WTC11 (cell line): ENCODE measurements around the gene OTOG. TPM values are rescaled to one million over a fixed set of nuclear protein-coding genes. Genes with fewer than 3 reads are reported as not detected.

Source experiments
- ATAC-seq: fragments of 200-7000 bp; cut with Tn5 transposase; 2 replicates; pipeline ENCODE4 v1.10.0; 2021; ENCODE audit warnings: mild to moderate bottlenecking, moderate library complexity
- CTCF ChIA-PET: fragments of 300-600 bp; sonication (Branson Sonifier 250); formaldehyde crosslinking; loops from one replicate; lab custom pipeline; 2021; ENCODE audit warnings: antibody characterized with exemption; lab: Charles Lee
- POLR2A ChIA-PET: fragments of 350-600 bp; sonication (Branson Sonifier 250); formaldehyde crosslinking; loops from one replicate; lab custom pipeline; 2021; ENCODE audit warnings: antibody characterized with exemption; lab: Charles Lee
- DNase-seq: peaks from one replicate; pipeline ENCODE4 v3.0.0; 2021; ENCODE audit warnings: low spot score
- H3K27ac Mint-ChIP-seq: 2 replicates; pipeline ENCODE4 v1.8.0; 2021; ENCODE audit warnings: mixed read lengths
- H3K27me3 Mint-ChIP-seq: 2 replicates; pipeline ENCODE4 v1.8.0; 2021; ENCODE audit warnings: low read depth, mild to moderate bottlenecking, moderate library complexity, mixed read lengths
- H3K36me3 Mint-ChIP-seq: 2 replicates; pipeline ENCODE4 v1.8.0; 2021; ENCODE audit warnings: mixed read lengths
- H3K4me1 Mint-ChIP-seq: 2 replicates; pipeline ENCODE4 v1.8.0; 2022; ENCODE audit warnings: mixed read lengths
- H3K4me3 Mint-ChIP-seq: 2 replicates; pipeline ENCODE4 v1.8.0; 2021; ENCODE audit warnings: mild to moderate bottlenecking, moderate library complexity, mixed read lengths
- H3K9me3 Mint-ChIP-seq: 2 replicates; pipeline ENCODE4 v1.8.0; 2021; ENCODE audit warnings: mixed read lengths
- CBFB ChIP-seq: sonication (generic); formaldehyde crosslinking; IDR thresholded peaks from 2 replicates; pipeline ENCODE4 v1.8.1; 2022; ENCODE audit warnings: mild to moderate bottlenecking, low read depth, missing genetic modification reagents
- ETV6 ChIP-seq: sonication (generic); formaldehyde crosslinking; IDR thresholded peaks from 2 replicates; pipeline ENCODE4 v1.8.1; 2022; ENCODE audit warnings: mild to moderate bottlenecking, missing genetic modification reagents
- GABPB1 ChIP-seq: sonication (generic); formaldehyde crosslinking; IDR thresholded peaks from 2 replicates; pipeline ENCODE4 v1.8.1; 2023; ENCODE audit warnings: mild to moderate bottlenecking, missing genetic modification reagents
- KAT7 ChIP-seq: sonication (generic); formaldehyde crosslinking; IDR thresholded peaks from 2 replicates; pipeline ENCODE4 v1.8.1; 2023; ENCODE audit warnings: missing genetic modification reagents, mild to moderate bottlenecking, borderline replicate concordance
- MYBL2 ChIP-seq: sonication (generic); formaldehyde crosslinking; IDR thresholded peaks from 2 replicates; pipeline ENCODE4 v1.8.1; 2023; ENCODE audit warnings: mild to moderate bottlenecking, moderate library complexity, missing genetic modification reagents
- PRRX2 ChIP-seq: fragments of 250-450 bp; sonication (Bioruptor Pico); IDR thresholded peaks from 2 replicates; pipeline ENCODE4 v1.8.0; 2021; ENCODE audit warnings: mild to moderate bottlenecking
- SOX15 ChIP-seq: fragments of 250-450 bp; sonication (Bioruptor Pico); IDR thresholded peaks from 2 replicates; pipeline ENCODE4 v1.9.0; 2021; ENCODE audit warnings: mild to moderate bottlenecking
- ZBTB21 ChIP-seq: sonication (generic); formaldehyde crosslinking; IDR thresholded peaks from 2 replicates; pipeline ENCODE4 v1.8.1; 2023; ENCODE audit warnings: mild to moderate bottlenecking, missing genetic modification reagents, borderline replicate concordance
- total RNA-seq: library from RNA; stranded (reverse); gene quantifications from 3 replicates; pipeline ENCODE4 v1.2.3, GENCODE V29; 2021
- TF ChIP-seq, protein P1 (sequence below): fragments of 250-450 bp; sonication (Bioruptor Pico); IDR thresholded peaks from 2 replicates; pipeline ENCODE4 v1.9.0; 2021; ENCODE audit warnings: mild to moderate bottlenecking, borderline replicate concordance
- TF ChIP-seq, protein P2 (sequence below): fragments of 200-600 bp; IDR thresholded peaks from 2 replicates; pipeline ENCODE4 v1.8.0; 2022; ENCODE audit warnings: antibody characterized with exemption
- TF ChIP-seq, protein P3 (sequence below): sonication (generic); formaldehyde crosslinking; IDR thresholded peaks from 2 replicates; pipeline ENCODE4 v1.8.0; 2023; ENCODE audit warnings: mild to moderate bottlenecking, missing genetic modification reagents
- TF ChIP-seq, protein P4 (sequence below): sonication (generic); formaldehyde crosslinking; IDR thresholded peaks from 2 replicates; pipeline ENCODE4 v1.8.0; 2022; ENCODE audit warnings: mild to moderate bottlenecking, missing genetic modification reagents
- TF ChIP-seq, protein P5 (sequence below): sonication (generic); formaldehyde crosslinking; conservative IDR thresholded peaks from 2 replicates; pipeline ENCODE4 v1.8.1; 2023; ENCODE audit warnings: mild to moderate bottlenecking, low read depth, missing genetic modification reagents, moderate library complexity

OTOG gene
- total RNA-seq, 1 experiment from 2014 or later: 1.4 TPM

DNA sequence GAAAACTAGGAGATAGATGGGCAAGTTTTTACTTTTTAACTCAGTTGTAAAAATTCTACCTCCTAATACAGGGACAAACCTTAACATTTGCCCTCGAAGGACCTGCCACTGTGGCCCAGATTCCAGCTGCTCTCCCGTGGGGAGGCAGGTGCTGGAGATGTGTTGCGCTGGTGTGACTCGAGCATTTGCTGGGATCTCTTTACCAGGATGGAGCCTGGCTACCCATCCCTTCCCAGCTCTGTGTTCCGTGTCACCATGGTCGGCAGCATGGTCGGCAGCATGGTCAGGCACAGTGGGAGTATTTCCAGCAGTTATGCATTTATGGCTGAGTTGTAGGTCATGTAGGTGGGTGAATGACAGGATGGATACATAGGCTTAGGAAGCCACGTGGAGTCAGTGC lies 41.1 kb downstream of the OTOG start (continued):
- TF ChIP-seq, protein P1, sequence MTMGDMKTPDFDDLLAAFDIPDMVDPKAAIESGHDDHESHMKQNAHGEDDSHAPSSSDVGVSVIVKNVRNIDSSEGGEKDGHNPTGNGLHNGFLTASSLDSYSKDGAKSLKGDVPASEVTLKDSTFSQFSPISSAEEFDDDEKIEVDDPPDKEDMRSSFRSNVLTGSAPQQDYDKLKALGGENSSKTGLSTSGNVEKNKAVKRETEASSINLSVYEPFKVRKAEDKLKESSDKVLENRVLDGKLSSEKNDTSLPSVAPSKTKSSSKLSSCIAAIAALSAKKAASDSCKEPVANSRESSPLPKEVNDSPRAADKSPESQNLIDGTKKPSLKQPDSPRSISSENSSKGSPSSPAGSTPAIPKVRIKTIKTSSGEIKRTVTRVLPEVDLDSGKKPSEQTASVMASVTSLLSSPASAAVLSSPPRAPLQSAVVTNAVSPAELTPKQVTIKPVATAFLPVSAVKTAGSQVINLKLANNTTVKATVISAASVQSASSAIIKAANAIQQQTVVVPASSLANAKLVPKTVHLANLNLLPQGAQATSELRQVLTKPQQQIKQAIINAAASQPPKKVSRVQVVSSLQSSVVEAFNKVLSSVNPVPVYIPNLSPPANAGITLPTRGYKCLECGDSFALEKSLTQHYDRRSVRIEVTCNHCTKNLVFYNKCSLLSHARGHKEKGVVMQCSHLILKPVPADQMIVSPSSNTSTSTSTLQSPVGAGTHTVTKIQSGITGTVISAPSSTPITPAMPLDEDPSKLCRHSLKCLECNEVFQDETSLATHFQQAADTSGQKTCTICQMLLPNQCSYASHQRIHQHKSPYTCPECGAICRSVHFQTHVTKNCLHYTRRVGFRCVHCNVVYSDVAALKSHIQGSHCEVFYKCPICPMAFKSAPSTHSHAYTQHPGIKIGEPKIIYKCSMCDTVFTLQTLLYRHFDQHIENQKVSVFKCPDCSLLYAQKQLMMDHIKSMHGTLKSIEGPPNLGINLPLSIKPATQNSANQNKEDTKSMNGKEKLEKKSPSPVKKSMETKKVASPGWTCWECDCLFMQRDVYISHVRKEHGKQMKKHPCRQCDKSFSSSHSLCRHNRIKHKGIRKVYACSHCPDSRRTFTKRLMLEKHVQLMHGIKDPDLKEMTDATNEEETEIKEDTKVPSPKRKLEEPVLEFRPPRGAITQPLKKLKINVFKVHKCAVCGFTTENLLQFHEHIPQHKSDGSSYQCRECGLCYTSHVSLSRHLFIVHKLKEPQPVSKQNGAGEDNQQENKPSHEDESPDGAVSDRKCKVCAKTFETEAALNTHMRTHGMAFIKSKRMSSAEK (CRISPR knock-in tag): no peak
- TF ChIP-seq KAT7 (no peak), ETV6 (CRISPR knock-in tag) (no peak)

DNA sequence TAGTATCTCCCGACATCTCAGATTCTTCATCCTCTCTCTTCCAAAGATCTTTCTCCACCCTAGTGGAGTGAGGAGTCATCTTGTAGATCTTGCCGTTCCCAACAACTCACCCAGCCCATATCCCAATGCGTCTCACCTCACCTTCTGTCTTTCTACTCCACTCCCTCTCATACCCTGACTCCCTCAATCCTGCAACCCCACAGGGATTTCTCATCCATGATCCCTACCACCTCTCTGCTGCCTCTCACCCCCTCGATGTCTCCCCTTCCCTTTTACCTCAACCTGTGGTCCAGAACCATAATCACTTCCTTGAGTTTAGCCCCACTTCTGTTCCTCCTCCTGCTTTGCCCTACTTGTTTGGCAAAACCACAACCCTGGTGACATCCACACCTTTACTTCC lies 41.7 kb downstream of the OTOG start:
- ATAC-seq (no peak), DNase-seq (no peak)
- Mint-ChIP-seq H3K27ac (no peak overlapping the region), H3K4me3 (no peak overlapping the region), H3K27me3 (peaks cover 4% of the 10 kb centered on the region; the same call in 1 of the 2 replicates), H3K9me3 (peaks cover 4% of the 10 kb centered on the region), H3K4me1 (no peaks in the 10 kb centered on the region), H3K36me3 (peaks cover under 1% of the 10 kb centered on the region; the same call in 1 of the 2 replicates)
- CTCF ChIA-PET: interaction anchor here (0.9 to 3.1 kb wide), 2 partner anchors 10 to 142 kb away, joined by 3 to 12 read pairs; no protein-coding TSS in a partner anchor
- POLR2A ChIA-PET: no interaction called here
- TF ChIP-seq GABPB1 (CRISPR knock-in tag) (no peak), MYBL2 (CRISPR knock-in tag) (no peak)
- TF ChIP-seq, protein P2, sequence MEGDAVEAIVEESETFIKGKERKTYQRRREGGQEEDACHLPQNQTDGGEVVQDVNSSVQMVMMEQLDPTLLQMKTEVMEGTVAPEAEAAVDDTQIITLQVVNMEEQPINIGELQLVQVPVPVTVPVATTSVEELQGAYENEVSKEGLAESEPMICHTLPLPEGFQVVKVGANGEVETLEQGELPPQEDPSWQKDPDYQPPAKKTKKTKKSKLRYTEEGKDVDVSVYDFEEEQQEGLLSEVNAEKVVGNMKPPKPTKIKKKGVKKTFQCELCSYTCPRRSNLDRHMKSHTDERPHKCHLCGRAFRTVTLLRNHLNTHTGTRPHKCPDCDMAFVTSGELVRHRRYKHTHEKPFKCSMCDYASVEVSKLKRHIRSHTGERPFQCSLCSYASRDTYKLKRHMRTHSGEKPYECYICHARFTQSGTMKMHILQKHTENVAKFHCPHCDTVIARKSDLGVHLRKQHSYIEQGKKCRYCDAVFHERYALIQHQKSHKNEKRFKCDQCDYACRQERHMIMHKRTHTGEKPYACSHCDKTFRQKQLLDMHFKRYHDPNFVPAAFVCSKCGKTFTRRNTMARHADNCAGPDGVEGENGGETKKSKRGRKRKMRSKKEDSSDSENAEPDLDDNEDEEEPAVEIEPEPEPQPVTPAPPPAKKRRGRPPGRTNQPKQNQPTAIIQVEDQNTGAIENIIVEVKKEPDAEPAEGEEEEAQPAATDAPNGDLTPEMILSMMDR: no peak

DNA sequence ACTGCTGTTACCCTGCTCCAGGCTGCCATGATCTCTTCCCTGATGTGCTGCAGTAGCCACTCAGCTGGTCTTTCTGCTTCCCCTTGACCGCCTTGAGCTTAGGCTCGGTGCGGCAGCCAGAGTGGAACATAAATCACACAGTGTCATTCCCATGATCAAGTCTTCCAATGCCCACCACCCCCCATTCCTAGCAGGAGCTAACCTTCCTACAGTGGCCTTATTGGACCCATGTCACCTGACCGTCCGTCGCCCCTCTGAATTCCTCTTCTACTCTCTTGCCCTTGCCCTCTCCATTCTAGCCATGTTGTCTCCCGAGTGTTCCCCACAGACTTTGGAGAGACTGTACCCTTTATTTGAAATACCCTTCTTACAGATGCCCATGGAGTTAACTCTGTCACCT lies 43.4 kb downstream of the OTOG start:
- ATAC-seq: no peak
- Mint-ChIP-seq H3K4me3 (no peak overlapping the region), H3K27ac (no peak overlapping the region), H3K9me3 (peaks cover 21% of the 10 kb centered on the region), H3K4me1 (no peaks in the 10 kb centered on the region), H3K27me3 (peaks cover 4% of the 10 kb centered on the region; the same call in 1 of the 2 replicates), H3K36me3 (peaks cover 10% of the 10 kb centered on the region; the same call in 1 of the 2 replicates)
- POLR2A ChIA-PET: no interaction called here
- CTCF ChIA-PET: no interaction called here
- DNase-seq: peak; percentile 1
- no peak for TF ChIP-seq ZBTB21 (CRISPR knock-in tag)
- TF ChIP-seq, protein P1 (CRISPR knock-in tag): no peak
- no peak for TF ChIP-seq CBFB (CRISPR knock-in tag)
- no peak for TF ChIP-seq SOX15 (CRISPR knock-in tag)
- TF ChIP-seq, protein P3, sequence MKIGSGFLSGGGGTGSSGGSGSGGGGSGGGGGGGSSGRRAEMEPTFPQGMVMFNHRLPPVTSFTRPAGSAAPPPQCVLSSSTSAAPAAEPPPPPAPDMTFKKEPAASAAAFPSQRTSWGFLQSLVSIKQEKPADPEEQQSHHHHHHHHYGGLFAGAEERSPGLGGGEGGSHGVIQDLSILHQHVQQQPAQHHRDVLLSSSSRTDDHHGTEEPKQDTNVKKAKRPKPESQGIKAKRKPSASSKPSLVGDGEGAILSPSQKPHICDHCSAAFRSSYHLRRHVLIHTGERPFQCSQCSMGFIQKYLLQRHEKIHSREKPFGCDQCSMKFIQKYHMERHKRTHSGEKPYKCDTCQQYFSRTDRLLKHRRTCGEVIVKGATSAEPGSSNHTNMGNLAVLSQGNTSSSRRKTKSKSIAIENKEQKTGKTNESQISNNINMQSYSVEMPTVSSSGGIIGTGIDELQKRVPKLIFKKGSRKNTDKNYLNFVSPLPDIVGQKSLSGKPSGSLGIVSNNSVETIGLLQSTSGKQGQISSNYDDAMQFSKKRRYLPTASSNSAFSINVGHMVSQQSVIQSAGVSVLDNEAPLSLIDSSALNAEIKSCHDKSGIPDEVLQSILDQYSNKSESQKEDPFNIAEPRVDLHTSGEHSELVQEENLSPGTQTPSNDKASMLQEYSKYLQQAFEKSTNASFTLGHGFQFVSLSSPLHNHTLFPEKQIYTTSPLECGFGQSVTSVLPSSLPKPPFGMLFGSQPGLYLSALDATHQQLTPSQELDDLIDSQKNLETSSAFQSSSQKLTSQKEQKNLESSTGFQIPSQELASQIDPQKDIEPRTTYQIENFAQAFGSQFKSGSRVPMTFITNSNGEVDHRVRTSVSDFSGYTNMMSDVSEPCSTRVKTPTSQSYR: no peak
- TF ChIP-seq, protein P4, sequence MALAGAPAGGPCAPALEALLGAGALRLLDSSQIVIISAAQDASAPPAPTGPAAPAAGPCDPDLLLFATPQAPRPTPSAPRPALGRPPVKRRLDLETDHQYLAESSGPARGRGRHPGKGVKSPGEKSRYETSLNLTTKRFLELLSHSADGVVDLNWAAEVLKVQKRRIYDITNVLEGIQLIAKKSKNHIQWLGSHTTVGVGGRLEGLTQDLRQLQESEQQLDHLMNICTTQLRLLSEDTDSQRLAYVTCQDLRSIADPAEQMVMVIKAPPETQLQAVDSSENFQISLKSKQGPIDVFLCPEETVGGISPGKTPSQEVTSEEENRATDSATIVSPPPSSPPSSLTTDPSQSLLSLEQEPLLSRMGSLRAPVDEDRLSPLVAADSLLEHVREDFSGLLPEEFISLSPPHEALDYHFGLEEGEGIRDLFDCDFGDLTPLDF (CRISPR knock-in tag): no peak
- TF ChIP-seq, protein P5, sequence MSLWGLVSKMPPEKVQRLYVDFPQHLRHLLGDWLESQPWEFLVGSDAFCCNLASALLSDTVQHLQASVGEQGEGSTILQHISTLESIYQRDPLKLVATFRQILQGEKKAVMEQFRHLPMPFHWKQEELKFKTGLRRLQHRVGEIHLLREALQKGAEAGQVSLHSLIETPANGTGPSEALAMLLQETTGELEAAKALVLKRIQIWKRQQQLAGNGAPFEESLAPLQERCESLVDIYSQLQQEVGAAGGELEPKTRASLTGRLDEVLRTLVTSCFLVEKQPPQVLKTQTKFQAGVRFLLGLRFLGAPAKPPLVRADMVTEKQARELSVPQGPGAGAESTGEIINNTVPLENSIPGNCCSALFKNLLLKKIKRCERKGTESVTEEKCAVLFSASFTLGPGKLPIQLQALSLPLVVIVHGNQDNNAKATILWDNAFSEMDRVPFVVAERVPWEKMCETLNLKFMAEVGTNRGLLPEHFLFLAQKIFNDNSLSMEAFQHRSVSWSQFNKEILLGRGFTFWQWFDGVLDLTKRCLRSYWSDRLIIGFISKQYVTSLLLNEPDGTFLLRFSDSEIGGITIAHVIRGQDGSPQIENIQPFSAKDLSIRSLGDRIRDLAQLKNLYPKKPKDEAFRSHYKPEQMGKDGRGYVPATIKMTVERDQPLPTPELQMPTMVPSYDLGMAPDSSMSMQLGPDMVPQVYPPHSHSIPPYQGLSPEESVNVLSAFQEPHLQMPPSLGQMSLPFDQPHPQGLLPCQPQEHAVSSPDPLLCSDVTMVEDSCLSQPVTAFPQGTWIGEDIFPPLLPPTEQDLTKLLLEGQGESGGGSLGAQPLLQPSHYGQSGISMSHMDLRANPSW (CRISPR knock-in tag): no peak
- TF ChIP-seq PRRX2: no peak
